PFSK-1 (cell line): ENCODE measurements around the gene TNRC6B.

Source experiments
- POLR2AphosphoS5 ChIP-seq: IDR thresholded peaks from 2 replicates; pipeline ENCODE4 v1.6.1; 2012; ENCODE audit warnings: low read depth, mild to moderate bottlenecking, control low read depth, low read length, moderate library complexity
- SIN3A ChIP-seq: IDR thresholded peaks from 2 replicates; pipeline ENCODE4 v1.6.1; 2012; ENCODE audit warnings: mild to moderate bottlenecking, low read length, moderate library complexity, borderline replicate concordance; ENCODE audit not compliant: insufficient read depth
- TF ChIP-seq, protein P1 (sequence below), 2 experiments: IDR thresholded peaks; 2 replicates each; pipeline versions ENCODE4 v1.6.1 to v1.8.0; 2011 to 2012; ENCODE audit warnings: low read depth in 2 of 2, low read length in 2 of 2, control low read depth in 1 of 2, inconsistent platforms in 1 of 2, mild to moderate bottlenecking in 1 of 2, moderate library complexity in 1 of 2; ENCODE audit not compliant: insufficient read depth in 1 of 2

DNA sequence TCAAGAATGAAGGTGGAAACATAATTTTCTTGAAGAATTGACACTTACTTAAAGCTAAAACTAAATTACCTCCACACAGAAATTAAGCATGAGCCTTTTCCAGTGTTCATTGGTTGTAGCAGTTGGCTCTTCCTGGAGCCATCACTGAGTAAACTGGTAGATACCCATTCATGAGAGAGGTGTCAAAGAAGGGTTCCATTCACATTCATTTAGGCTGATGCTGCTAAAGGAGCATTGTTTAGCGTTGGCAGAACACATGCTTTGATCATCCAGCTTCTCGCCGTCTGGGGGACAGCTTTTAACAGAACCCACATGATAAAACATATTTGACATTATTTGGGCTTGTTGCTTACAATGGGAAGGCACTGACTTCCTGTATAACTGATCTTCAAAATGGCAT is 71.6 kb downstream of the TNRC6B start:
- TF ChIP-seq, protein P1, sequence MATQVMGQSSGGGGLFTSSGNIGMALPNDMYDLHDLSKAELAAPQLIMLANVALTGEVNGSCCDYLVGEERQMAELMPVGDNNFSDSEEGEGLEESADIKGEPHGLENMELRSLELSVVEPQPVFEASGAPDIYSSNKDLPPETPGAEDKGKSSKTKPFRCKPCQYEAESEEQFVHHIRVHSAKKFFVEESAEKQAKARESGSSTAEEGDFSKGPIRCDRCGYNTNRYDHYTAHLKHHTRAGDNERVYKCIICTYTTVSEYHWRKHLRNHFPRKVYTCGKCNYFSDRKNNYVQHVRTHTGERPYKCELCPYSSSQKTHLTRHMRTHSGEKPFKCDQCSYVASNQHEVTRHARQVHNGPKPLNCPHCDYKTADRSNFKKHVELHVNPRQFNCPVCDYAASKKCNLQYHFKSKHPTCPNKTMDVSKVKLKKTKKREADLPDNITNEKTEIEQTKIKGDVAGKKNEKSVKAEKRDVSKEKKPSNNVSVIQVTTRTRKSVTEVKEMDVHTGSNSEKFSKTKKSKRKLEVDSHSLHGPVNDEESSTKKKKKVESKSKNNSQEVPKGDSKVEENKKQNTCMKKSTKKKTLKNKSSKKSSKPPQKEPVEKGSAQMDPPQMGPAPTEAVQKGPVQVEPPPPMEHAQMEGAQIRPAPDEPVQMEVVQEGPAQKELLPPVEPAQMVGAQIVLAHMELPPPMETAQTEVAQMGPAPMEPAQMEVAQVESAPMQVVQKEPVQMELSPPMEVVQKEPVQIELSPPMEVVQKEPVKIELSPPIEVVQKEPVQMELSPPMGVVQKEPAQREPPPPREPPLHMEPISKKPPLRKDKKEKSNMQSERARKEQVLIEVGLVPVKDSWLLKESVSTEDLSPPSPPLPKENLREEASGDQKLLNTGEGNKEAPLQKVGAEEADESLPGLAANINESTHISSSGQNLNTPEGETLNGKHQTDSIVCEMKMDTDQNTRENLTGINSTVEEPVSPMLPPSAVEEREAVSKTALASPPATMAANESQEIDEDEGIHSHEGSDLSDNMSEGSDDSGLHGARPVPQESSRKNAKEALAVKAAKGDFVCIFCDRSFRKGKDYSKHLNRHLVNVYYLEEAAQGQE (IDR thresholded peaks at IDR 0.05; ENCODE audit: insufficient read depth in 1 of 2, low read depth in 2 of 2, low read length in 2 of 2): no peak
- TF ChIP-seq POLR2AphosphoS5 (no peak), SIN3A (no peak)
